Activated CD4-positive, alpha-beta T cell treated with anti-CD3 and anti-CD28 coated beads, Interleukin-2, Interleukin-4, amounts not matched to agents 100 ng/mL and 50 ng/mL, durations not matched to agents 16 hours and 8 hours (primary cell): ENCODE results near the gene SLC35D1.
A peak's percentile ranks its signal among the peaks of the same experiment; 100 is the strongest.

Experiments used
- DNase-seq: peaks from one replicate; pipeline ENCODE4 v3.0.0-alpha.2; 2020; ENCODE audit warnings: low spot score

SLC35D1 gene

DNA sequence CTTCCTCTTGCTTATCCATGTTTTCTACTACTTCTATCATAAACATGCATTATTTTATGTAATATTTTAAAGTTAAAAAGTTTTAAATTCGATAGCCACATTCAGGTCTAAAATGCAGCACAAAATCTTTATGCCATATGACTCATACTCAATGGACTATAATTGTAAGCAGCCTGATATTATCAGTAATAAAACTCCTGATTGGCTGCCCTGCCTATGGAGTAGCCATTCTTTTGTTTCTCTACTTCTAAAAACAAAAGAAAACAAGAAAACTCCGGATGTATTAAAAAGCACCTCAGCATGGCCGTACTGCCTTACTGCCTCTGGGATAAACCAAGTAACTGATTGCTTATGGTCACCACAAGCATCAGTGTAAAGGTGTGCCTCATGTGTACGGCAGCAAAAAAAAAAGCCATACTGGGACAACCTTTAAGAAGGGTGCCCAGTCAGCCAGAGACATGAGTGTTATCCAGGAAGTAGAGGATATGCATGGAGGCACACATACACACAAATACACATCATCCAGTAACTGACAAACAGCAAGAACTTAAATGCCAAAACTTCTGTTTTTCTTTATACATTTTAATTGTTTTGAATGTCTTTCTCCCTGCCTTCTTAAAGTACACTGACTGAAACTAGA, 9.2 kb downstream of the SLC35D1 start:
- no peak for DNase-seq

DNA sequence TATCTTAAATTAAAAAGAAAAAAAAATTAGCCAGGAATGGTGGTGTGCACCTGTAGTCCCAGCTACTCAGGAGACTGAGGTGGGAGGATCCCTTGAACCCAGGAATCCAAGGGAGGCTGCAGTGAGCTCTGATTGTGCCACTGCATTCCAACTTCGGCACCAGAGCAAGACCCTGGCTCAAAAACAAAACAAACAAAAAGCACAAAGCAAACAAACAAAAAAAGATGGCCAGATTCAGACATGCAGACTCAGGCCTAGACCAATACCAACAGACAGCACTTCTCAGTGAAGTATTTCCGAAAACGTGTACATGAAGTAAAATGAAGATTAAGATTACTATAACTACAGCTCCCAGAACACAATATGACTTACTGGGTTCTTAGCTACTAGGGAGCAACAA, 10.6 kb downstream of the SLC35D1 start:
- no peak for DNase-seq

GRCh38 chr1:67041841-67042503, 12.0 kb downstream of the SLC35D1 start:
- no peak for DNase-seq

DNA sequence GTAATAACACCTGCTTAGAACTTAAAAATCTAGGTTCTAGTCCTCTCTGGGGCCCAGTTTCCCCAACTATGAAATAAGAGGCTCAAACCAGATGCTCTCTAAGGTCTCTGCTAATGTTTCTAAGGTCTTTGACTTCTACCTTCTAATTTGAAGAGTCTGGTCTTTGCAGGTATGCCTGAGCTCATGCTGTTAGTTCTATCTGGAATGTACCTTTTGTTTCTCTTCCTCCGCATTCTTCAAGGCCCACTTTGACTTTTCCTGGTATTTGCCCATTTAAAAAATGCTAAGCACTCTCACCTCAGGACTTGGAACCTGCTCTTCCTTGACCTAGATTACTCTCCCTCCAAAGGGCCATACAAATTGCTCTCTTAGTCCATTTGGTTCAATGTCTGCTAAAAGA, 13.5 kb downstream of the SLC35D1 start:
- DNase-seq, result no peak

DNA sequence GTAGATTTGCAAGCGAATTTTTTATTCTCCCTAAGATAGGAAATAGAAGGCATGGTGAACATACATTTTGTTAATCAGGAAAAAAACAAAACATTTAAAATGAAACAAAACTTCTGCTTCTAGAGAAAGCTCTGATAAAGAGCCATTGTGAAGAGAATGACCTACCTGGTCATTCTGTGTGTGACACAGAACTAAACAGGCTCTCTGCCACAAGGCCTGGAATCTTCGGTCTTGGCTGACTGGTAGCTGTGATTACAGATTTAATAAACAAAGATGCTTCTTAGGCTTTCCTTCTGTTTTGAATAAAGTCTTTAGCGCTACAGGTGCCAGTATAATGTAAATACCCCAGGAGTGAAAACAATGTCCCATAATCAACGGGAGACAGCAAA, 22.1 kb downstream of the SLC35D1 start:
- DNase-seq, result no peak

DNA sequence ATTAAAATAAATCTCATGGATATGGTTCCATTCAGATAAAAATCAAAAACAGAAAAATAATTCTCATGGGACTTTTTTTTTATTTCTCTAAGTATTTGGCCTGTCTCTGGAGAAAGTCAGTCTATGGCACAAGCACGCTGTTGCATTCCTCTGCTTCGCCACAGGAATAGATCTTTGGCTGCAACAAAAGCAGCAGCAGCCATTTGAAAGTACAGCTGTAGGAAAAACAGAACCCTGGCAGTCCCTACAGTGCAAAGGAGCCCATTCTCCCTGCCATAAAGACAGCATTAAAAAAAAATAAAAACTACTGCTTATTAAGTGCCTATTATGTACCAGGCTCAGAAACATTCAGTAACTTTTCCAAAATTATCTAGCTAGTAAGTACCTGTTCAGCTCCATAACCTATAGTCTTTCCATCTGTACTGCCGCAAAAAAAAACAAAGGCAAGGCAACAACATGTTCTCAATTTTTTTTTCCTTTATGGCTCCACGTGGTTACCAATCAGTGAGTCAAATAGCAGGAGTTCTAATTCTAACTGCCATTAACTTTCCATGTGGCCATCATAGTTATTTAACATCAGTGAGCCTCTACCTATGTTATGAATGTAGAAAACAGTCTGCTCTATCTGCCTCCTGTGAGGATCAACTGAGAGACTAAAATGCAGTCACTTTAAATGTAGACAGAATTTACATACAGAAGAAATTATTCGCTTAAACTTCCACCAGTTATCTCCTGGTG, 22.7 kb downstream of the SLC35D1 start:
- no peak for DNase-seq

DNA sequence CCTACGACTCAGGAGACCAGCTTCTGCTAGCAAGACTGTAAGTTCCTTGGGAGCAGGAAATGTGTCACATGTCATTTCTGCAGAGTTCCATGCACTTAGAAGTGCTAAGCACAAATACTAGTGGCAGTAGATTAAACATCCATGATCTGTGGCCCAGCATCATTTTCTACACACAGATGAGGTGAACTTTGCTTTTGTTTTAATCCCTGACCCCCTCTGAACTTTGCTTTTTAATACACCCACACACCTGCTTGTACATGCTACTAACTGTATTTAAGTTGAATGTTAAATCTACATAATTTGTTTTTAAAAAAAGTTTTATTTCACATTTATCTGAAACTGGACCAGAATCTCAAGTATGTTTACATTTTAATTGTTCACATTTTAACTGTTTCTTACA, 24.5 kb downstream of the SLC35D1 start:
- no peak for DNase-seq

DNA sequence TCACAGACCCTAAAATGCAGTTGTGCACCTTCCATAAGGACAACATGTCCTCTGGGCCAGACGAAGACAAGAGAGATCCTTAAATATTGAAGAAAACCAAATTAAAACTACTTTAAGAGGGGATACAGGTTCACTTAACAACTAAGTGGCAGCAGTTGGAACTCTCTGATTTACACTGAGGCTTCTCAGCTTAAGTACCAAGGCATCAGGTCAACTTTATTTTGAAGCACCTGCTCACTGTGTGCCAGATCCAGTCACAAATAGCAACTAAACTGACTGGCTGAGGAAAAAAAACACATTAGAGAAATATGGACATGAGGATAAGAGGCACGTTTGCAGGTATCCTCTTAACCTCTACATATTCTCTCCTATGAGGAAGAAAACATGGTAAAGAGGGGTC, 33.2 kb downstream of the SLC35D1 start:
- no peak for DNase-seq

- no peak for DNase-seq
Measured at GRCh38 chr1:67020304-67020703, 33.6 kb downstream of the SLC35D1 start.

DNA sequence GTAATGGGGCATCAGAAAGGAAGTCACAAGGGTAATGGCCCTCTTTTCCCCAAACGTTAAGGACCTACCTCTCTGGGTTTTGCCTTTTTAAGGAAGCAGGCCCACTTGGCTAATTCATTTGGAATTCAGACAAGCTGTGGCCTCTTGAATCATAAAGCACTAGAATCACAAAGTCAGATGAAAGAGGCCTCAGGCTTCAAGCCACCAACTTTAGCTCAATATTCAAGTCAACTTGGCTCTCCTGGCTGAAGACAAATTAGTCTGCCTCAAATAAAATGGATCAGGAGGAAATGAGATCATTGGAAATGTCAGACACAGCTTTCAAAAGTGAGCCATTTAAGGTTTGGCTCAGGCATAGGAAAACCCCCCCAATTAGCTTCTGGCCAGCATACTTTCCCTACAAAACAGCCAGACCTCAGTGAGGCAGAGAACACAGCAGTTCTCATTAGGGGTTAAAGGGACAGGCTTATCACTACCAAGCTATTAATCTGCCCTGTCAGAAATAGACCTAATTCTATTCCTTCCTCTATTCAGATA, 34.3 kb downstream of the SLC35D1 start:
- no peak for DNase-seq

- DNase-seq, result no peak
Measured at GRCh38 chr1:67019121-67019520, 34.8 kb downstream of the SLC35D1 start.

- DNase-seq, result no peak
Measured at GRCh38 chr1:67018574-67018973, 35.4 kb downstream of the SLC35D1 start.

GRCh38 chr1:67013573-67013972, 40.4 kb downstream of the SLC35D1 start:
- peak; percentile 21 for DNase-seq

DNA sequence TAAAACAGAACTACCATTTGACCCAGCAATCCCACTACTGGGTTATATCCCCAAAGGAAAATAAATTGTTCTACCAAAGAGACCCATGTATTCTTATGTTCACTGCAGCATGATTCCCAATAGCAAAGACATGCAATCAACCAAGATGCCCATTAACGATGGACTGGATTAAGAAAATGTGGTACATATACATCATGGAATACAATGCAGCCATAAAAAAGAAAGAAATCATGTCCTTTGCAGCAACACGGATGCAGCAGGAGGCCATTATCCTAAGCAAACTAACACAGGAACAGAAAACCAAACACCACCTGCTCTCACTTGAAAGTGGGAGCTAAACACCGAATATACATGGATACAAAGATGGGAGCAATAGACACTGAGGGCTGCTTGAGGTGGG, 44.2 kb downstream of the SLC35D1 start:
- DNase-seq, result no peak

- no peak for DNase-seq
Measured at GRCh38 chr1:67005068-67005467, 48.9 kb downstream of the SLC35D1 start.

- no peak for DNase-seq
Measured at GRCh38 chr1:67004176-67004575, 49.8 kb downstream of the SLC35D1 start.

DNA sequence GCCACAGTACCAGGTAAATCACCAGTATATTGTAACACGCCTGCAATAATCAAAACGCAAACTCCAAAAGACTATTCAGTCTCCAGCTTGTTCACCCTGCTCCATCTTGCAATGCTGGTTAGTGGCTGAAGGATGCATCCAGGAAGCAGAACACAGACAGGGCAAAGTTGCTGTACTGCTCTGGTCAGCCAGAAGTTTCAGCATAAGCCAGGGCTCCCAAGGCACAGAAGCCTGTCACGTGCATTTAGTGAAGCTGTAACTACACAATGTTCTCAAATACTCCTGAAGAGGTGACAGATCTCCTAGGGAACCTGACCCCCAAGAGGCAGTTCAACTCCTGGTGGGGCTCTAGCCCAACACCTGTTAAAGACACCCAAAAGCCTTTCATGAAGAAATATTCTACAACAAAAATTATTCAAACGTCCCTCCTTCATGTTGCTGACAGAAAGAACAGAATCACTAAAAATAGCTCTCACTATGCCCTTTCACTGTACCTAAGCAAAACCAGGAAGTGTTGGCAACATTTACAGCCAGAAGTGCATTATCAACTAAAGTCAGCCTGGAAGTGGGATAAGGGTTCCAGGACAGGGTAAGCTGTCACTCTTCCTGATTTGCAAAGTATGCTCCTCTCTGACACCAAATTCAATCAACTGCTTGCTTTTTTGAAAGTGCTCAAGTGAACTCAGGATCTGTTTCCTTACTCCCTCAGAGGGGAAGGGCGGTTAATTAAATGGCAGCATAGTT, 52.1 kb downstream of the SLC35D1 start:
- DNase-seq, result no peak

- no peak for DNase-seq
Measured at GRCh38 chr1:66999640-67000400, 54.1 kb downstream of the SLC35D1 start.

DNA sequence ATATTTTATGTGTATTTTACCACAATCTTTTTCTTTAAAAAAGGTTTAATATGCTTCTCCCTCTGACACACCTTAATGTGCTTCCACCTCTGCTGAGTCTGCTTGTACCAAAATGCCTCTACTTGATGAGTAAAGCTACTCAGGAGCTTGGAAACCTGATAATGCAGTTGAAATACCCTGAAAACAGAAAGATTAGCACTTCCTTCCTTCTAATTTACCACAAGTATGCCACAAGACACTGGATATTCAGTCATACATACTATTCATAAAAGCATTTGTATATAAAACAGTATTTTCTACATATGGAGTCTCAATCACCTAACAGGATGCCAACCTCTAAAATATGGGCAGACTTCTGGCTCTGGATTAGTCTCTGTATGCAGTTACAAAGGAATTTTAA, 55.0 kb downstream of the SLC35D1 start:
- peak; percentile 6 for DNase-seq

- peak; percentile 73 for DNase-seq
Measured at GRCh38 chr1:66996018-66996682, 57.8 kb downstream of the SLC35D1 start.

DNA sequence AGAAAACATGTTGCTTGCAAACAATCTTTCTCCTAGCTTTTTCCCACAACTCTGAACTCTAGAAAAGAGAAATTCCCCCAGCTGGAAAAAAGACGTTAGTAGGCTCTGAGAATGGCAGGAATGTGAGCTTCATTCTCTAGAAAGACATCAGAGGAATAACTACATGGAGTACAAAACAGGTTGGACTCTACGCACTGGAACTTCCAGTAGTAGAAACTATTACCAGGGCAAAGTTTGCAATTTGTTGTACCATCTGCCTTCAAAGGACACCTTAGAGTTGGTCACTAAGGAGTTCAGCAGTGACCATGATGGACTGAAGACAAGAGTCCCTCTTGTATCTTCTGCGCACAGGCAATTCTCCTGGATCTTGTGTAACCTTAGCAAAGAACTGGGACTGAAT, 60.9 kb downstream of the SLC35D1 start:
- DNase-seq, result no peak
